Measurements from ENCODE around the gene DIP2C.

The DIP2C gene

GRCh38 chr10:565676-566075 lies 123.8 kb downstream of the DIP2C start:
- DNase-seq: no peak

- DNase-seq: no peak
Observed at GRCh38 chr10:565146-565545, 124.3 kb downstream of the DIP2C start.

- DNase-seq: no peak
Observed at GRCh38 chr10:563827-564226, 125.6 kb downstream of the DIP2C start.

DNA sequence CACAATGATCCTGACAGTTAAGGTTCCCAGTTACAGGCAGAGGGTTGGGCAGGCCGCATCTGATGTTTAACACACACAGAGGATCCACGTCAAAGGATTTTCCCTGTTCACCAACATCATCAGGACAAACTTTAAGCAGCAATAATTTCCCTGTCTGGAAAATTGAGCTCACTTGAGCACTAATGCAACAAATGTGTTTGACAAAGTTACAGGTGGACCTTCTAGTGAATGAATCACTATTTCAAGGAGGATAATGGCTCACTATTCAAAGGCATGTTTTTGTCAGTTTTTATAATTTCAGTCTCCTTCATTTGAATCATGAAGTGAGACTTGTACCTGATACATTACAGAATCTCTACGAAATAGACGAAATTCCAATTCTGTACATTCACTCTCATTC lies 127.3 kb downstream of the DIP2C start:
- no peak for DNase-seq

- DNase-seq: no peak
Observed at GRCh38 chr10:561721-562120, 127.7 kb downstream of the DIP2C start.

GRCh38 chr10:560314-560992 lies 129.0 kb downstream of the DIP2C start:
- DNase-seq: no peak

DNA sequence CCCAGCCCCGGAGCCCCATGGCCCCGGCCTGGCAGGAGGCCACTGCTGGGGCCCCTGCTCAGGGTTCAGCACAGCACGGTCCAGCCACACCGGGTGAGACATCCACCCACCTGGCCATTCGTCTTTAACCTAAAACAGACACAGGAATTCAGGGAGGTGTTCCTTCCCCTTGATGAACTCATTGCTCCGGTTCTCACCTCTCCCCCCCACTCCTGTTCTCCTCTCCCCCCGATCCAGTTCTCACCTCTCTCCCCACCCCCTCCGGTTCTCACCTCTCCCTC lies 129.8 kb downstream of the DIP2C start:
- DNase-seq: no peak

DNA sequence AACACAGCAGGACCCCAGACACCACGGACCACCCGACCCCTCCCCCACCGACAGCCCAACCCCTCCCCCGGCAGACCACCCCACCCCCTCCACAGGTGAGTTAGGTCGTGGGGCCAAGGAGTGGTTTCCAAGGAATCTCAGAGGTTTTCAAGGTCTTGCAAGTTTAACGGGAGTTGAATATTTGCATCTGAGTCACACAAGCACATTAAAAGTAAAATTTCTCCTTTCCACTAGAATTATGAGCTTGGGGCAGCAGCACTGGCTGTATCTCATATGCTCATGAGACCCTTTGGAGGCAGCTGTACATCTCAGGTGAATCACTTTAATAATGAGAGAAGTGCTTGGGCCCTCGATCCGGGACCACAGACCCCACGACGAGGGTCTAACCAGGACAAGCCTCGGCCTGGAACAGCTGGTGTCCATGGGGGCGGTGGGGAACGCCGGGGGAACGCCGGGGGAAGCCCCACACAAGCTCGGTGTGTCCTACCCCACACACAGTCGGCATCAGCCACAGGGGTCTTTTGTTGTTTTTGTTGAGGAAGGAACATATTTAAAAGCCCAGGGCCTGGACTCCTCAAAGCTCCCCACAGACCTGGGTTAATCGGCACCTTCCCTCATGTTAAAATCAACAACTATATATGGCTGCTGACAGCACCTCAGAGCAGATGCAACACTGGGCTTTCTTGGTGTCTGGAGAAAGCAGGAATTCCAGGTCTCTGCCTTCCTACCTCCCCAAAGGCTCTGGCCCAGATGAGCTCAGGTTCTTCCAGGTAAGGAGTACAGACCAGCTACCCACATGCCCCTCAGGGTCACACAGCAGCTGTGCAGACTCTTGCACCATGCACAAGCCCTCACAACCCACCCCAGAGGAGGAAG lies 130.3 kb downstream of the DIP2C start:
- DNase-seq: no peak

GRCh38 chr10:558364-558763 lies 131.1 kb downstream of the DIP2C start:
- DNase-seq: no peak

- no peak for DNase-seq
Observed at GRCh38 chr10:557792-558328, 131.6 kb downstream of the DIP2C start.

GRCh38 chr10:556971-557637 lies 132.4 kb downstream of the DIP2C start:
- DNase-seq: no peak

DNA sequence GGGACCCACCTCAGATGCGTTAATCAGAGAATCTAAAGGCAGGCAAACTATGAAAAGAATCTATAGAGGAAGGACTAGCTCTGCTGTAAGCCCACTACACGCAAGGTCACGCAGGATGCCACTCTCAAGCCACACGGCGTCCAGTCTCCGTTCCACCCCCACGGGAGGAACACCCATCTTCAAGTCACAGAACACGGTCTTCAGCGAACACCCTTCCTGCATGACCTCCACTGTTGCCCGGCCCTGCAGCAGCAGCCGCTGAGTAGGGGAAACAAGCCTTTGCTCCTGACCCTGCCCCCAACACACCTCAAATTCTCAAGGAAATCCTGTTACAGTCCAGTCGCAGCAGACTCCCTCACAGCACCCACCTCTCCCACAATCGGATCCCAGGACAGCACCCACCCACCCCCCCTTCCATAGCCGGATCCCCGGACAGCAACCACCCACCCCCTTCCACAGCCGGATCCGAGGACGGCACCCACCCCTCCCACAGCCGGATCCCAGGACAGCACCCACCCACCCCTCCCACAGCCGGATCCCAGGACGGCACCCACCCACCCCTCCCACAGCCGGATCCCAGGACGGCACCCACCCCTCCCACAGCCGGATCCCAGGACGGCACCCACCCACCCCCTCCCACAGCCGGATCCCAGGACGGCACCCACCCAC lies 133.7 kb downstream of the DIP2C start:
- no peak for DNase-seq

DNA sequence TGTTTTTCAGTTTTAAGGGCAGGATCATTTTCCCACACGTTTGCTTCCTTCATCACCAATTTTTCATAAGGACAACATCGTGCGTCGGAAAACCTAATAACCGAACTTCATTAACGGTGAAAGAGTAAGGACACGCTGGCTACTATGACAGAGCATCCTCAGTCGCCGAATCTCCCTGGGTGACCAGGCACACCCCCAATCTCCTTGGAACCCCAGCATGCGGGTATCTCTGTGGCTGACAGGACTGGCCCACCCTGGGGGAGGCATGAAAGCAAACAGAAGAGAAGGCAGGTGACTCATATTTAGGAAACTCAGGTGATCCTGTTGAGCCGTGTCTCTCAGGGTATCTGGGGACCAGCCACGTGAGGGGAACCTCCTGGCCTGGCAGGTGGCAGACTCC lies 134.2 kb downstream of the DIP2C start:
- DNase-seq: no peak

DNA sequence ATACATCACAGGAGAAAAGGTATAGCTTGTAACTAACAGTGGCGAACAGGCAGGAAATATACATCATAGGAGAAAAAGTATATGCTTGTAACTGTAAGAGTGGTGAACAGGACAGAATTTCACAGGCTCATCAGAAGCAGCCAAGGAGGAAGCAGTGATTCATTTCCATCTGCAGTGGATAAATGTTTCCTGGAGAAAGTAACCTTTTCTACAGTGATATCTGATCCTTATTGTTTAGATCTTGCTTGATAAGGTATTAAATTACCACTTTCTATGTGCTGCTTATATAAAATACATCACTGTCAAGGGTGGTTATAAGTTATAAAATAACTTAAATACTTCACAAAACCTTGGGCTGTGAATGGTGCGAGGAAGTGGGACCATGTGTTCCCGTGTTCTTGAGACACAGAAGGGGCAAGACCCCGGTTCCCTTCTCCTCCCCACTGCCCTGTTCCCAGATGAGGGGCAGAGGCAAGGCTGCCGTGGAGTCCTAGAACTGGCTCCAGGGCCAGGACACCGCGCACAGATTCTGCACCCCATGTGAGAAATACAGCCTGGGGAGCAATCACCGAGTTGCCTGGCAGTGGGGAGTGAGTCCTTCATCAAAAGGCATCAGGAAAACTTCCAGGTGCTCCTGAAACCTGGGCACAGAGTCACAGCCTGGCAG lies 135.2 kb downstream of the DIP2C start:
- DNase-seq: no peak

GRCh38 chr10:553233-553632 lies 136.2 kb downstream of the DIP2C start:
- DNase-seq: no peak

- no peak for DNase-seq
Observed at GRCh38 chr10:552679-553078, 136.8 kb downstream of the DIP2C start.

DNA sequence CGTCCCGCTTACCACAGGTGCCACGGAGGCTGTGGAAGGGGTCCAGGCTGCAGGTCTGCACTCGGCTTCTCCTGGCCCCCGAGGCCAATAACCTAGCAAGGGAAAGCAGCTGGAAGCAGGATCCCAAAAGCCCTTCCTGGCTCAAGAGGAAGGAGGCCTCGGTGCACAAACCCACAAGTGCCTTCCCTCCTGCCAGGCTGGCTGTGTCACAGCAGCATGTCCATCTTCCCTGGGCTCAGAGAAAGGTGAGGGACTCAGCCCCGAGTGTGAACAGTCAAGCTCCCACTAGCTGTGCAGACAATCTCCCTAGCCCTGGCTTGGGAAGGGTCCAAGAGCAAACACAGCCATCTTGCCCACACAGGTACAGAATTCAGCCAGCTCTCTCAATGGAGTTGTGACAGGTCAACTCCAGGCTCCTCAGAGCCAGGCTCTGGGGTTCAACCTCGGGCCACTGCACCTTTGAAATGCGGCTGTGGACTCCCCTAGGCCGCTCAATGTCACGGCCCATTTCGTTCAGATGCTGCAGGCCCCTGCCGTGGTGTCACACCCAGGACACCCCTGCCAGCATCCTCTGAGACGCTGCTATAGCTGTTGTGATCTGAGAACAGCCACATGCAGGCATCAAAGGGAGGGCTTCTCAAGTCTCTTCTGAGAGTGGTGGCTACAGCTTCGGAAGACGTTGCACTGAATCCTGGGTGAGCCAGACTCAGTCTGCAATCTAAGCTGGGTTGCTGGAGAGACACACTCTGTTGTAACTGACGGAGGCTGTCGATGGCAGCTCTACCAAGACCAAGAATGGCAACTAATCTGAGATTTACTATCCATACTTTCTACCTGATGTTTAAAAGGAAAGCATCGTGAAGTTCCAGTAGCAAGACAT lies 137.9 kb downstream of the DIP2C start:
- no peak for DNase-seq

DNA sequence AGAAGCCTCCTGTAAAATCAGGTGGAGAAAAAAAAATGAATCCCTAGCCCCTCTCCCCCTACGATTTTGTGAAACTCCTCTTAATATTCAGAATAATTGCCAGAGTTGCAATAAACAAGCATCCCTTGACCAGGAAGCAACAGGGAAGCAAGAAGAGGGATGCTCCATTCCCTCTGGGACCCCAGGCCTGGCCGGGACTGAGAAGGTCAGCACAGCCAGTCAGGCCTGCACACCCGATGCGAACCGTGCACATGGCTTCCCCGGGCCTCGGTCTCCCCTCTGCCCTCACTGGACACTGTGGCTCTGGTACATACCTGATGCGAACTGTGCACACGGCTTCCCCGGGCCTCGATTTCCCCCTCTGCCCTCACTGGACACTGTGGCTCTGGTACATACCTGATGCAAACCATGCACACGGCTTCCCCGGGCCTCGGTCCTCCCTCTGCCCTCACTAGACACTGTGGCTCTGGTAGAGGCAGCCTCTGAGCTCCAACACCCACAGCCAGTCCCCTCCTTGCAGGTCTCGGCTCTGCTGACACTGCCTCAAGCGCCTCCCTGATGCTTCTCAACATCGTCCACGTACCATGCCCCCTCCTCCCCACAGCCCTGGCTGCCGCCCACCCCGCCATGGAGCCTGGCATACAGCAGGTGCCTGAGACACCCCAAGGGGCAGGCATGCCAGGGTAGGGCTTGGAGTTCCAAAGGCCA lies 138.6 kb downstream of the DIP2C start:
- no peak for DNase-seq

DNA sequence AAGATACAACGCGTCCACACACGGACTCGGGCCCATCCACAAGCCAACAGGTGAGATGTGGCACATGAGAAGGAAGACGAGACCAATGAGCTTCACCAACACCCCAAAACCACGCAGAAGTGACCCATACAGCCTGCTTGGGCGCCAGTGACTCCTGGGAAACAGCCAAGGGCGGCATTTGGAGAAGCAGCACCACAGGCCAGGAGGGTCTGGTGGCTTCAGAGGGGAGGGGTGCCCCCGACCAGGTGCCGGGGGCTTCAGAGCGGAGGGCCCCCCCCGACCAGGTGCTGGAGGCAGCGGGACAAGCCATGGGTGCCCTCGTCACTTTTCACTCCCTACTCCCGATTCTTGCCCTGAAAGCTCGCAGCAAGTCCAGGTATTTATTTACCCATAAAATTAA lies 140.1 kb downstream of the DIP2C start:
- DNase-seq: no peak

GRCh38 chr10:548238-548901 lies 141.1 kb downstream of the DIP2C start:
- no peak for DNase-seq

All from GOT3 (cell line).